NAMALWA (cell line): ENCODE results near the gene EXPH5.
"Not testable (repeated sequence)": the region's sequence is repeated elsewhere in the genome, so short reads cannot be mapped to it uniquely, and the experiment has no call there.

ENCODE experiments used
- DNase-seq: peaks from one replicate; pipeline ENCODE4 v3.0.0-alpha.2; 2015; ENCODE audit warnings: low spot score

The EXPH5 gene

DNA sequence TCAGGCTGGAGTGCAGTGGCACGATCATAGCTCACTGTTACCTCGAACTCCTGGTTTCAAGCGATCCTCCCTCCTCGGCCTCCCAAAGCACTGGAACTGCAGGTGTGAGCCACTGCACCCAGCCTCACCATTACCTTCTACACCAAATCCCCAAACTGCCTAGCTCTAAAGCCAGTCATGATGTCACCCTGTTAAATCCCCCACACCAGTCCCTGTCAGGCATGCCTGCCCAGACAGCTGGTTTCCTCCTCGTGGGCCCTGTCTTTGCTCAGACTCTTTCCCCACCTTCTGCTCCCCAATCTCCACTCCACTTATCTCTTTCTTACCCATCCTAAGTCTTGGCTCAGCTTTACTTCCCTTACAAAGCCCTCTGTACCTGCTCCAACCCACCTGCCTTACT, 12.5 kb upstream of the EXPH5 start:
- DNase-seq = no peak

DNA sequence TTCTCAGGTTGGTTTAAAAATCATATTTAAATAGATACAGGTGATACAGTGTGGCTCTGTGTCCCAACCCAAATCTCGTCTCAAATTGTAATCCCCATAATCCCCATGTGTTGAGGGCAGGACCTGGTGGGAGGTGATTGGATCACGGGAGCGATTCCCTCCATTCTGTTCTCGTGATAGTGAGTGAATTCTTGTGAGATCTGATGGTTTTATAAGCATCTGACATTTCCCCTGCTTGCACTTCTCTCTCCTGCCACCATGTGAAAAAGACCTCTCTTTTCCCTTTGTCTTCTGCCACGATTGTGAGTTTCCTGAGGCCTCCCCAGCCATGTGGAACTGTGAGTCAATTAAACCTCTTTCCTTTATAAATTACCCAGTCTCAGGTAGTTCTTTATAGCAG, 9.2 kb upstream of the EXPH5 start:
- DNase-seq = peak; percentile 16

GRCh38 chr11:108601150-108601549, 7.6 kb upstream of the EXPH5 start:
- no peak for DNase-seq

- DNase-seq = no peak
Measured at GRCh38 chr11:108599978-108600377, 6.4 kb upstream of the EXPH5 start.

DNA sequence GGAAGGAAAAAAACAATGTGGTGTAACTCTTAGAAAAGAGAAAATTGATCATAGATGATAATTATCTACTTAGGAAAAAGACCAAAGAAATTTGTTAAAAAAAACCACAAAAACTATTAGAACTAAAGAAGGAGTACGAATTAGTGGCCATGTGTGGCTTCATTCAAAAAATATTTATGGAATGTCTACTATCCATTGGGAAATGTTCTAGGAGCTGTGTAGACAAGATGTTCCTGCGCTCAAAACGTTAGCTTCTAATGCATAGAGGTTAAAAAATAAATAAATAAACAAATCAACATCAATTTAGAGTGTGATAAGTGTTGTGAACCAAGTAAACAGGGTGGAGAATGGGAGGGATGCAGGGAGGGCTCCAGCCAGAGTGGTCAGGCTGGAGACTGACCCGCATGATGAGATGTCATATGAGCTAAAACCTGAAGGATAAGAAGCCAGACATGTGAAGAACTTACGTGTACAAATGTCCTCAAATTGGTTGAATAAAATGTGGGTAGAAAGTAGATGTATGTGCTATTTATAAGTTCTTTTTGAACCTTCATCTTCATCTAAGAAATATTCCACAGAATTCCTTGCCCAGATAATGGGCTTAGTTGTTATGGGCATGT, 4.3 kb upstream of the EXPH5 start:
- DNase-seq = no peak

DNA sequence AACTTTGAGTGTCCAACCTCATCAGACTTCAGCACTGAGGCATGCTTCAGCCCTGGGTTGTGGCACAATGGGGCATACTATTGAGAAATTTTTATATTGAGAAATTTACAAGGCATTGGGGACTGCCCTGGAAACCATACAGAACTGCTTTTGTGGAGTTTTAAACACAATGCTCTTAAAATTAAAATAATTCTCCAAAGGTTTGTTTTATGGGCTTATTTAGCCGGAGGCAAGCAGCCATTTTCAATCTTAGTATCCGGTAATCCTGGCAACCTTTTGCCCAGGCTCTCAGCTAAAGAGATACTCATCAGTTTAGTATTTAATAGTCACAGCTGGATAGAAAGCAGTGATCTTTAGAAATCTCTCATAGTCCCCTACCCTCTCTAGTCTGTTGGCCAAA, 3.1 kb upstream of the EXPH5 start:
- DNase-seq = no peak

DNA sequence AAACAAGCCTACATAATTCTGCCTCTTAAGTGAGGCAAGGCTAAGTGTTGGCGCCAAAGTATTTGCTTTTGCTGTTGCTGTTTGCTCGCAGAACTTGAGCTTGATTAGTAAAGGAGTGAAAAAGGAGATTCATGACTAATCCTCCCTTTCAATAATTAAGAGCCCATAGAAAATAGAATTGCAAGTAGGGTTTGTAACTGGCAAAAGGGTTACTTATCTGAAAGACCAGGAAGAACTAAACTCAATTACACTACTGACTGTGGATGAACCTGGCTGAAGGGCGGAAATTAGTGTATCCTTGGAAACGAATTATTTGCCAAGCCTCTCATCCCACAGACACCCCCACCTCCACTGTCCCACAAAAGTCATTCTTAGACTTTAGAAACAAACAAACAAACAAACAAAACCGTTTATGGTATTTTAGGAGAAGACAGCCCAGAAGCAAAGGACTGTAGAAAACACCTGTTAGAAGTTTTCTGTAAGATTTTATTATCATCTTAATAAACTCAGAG, 411 bp upstream of the EXPH5 start:
- no peak for DNase-seq

- DNase-seq = no peak
Measured at GRCh38 chr11:108592591-108593213, 866 bp downstream of the EXPH5 start.

GRCh38 chr11:108591893-108592292, 1.7 kb downstream of the EXPH5 start:
- no peak for DNase-seq

DNA sequence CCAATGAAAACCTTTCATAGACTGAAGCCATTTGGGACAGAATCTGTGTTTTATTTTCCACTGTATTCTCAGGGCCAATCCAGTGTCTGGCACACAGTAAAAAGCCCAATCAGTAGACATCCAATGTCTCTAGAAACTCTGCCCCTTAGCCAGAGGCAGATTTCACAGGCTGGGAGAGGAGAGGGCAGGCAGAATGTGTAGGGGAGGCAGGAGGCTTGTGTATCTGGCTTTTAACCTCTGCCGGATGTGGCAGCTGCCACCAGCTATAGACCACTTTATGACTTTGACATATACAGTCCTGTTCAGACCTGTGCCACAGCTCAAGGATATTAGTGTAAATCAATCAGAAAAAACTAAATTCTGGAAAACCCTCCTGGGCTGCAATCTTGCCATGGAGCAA, 4.4 kb downstream of the EXPH5 start:
- no peak for DNase-seq

DNA sequence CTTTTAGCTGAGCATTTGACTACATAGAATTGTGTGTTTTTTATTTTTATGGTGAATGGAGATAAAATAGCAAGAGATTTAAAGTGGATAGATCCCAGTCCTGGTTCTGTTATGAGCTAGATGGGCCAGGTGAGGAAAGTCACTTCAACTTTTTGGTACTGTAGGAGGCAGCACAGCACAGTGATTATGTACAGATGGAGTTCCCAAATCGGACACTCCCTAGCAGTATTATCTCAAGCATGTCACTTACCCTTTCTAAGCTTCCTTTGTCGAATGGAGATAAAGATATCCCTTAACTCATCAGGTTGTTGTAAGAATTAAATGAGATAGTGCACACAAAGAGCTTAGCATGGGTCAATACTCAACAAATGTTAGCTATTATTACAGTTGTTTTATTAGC, 5.3 kb downstream of the EXPH5 start:
- DNase-seq = no peak

- no peak for DNase-seq
Measured at GRCh38 chr11:108587109-108587508, 6.5 kb downstream of the EXPH5 start.

DNA sequence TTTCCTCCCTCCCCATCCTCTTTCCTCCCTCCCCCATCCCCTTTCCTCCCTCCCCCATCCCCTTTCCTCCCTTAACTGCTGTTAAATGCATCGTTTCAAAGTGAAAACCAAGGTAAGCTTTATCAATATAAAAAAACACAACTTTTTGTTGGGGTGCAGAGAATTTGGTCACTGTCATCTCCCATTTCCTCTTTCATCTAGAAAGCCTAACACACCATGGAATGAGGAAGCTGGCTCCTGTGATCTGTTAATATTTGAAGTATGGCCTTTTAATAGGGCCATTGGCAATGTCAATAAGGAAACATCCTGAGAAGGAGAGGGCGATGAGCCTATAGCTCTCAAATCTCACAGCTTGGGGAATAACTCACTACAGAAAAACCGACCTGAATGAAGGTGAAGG, 7.0 kb downstream of the EXPH5 start:
- no peak for DNase-seq

DNA sequence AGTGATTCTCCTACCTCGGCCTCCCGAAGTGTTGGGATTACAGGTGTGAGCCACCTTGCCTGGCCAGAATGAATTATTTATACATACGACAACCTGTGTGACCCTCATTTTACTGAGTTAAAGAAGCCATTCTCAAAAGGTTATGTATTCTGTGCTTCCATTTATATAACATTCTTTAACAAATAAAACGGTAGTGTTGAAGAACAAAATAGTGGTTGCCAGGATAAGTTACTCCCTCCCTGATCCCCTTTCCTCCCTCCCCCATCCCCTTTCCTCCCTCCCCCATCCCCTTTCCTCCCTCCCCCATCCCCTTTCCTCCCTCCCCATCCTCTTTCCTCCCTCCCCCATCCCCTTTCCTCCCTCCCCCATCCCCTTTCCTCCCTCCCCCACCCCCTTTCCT, 7.4 kb downstream of the EXPH5 start:
- DNase-seq = not testable (repeated sequence)

GRCh38 chr11:108584973-108585372, 8.6 kb downstream of the EXPH5 start:
- DNase-seq = no peak

GRCh38 chr11:108580645-108581044, 12.9 kb downstream of the EXPH5 start:
- DNase-seq = no peak

GRCh38 chr11:108580043-108580442, 13.5 kb downstream of the EXPH5 start:
- DNase-seq = no peak

GRCh38 chr11:108576523-108576922, 17.0 kb downstream of the EXPH5 start:
- no peak for DNase-seq

- no peak for DNase-seq
Measured at GRCh38 chr11:108574675-108575074, 18.9 kb downstream of the EXPH5 start.

DNA sequence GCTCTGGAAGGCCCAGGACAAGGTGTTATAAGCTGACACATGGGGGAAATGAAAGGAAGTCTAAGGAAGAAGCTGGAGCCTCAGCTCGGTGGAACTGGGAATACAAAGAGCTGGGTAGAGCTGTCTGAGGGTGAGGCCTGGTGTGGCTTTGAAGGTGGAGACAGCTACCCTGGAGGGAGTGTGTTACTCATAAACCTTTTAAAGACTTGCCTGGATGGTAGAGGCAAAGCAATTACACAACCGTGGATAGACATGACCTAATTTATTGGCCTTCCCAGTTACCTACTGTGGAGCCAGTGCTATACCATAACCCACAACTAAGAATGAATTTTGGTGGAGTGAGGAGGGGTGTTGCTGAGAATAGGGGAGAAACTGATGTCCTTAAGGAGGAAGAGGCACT, 22.6 kb downstream of the EXPH5 start:
- DNase-seq = no peak

- DNase-seq = no peak
Measured at GRCh38 chr11:108569896-108570295, 23.7 kb downstream of the EXPH5 start.

GRCh38 chr11:108568195-108568858, 25.2 kb downstream of the EXPH5 start:
- no peak for DNase-seq

DNA sequence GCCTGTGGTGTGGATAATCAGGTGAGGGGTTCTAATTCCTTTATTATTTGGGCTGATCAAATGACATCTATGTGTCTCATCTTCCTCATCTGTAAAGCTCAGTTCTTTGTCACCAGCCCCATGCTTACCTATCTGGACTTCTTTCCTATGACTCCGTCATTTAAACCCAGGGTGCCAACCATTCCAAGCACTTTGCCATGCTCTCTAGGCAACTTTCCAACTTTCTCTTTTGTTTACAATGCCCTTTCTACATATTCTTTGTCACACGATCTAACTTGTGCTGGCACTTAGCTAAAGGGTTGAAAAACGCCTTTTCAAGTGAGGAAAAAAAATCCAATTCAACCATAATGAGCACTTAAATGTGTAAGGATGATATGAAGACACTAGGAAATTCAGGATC, 27.9 kb downstream of the EXPH5 start:
- DNase-seq = no peak
